K562 (cell line): ENCODE results near the gene IL4I1. TPM values are rescaled to one million over a fixed set of nuclear protein-coding genes. Genes with fewer than 3 reads are reported as not detected.
A peak's percentile ranks its signal among the peaks of the same experiment; 100 is the strongest.

Experiments used
- ARID1B ChIP-seq: fragments of 450-650 bp; IDR thresholded peaks from 2 replicates; pipeline ENCODE4 v1.6.1; 2016; ENCODE audit warnings: antibody characterized with exemption, mild to moderate bottlenecking, inconsistent platforms
- BRD4 ChIP-seq: fragments of 200-600 bp; sonication (generic); IDR thresholded peaks from 2 replicates; pipeline ENCODE4 v1.6.1; 2017; ENCODE audit warnings: inconsistent platforms
- CHD1 ChIP-seq: fragments of 200-600 bp; sonication (generic); IDR thresholded peaks from one replicate; pipeline ENCODE4 v1.6.1; 2012; ENCODE audit warnings: mild to moderate bottlenecking, moderate library complexity, low read length, inconsistent platforms
- FOS ChIP-seq: IDR thresholded peaks from 3 replicates; pipeline ENCODE4 v1.6.1; 2011; ENCODE audit not compliant: insufficient read length; ENCODE audit errors: extremely low read depth
- KAT7 ChIP-seq: sonication (generic); formaldehyde crosslinking; IDR thresholded peaks from 2 replicates; pipeline ENCODE4 v1.8.0; 2022; ENCODE audit warnings: missing genetic modification reagents, mild to moderate bottlenecking, borderline replicate concordance
- KDM5B ChIP-seq: fragments of 200-600 bp; sonication (generic); IDR thresholded peaks from 2 replicates; pipeline ENCODE4 v1.6.1; 2012; ENCODE audit warnings: low read depth, mild to moderate bottlenecking, moderate library complexity, low read length, control low read depth, inconsistent platforms; ENCODE audit not compliant: insufficient replicate concordance
- MTF1 ChIP-seq: fragments of 250-450 bp; sonication (Bioruptor Pico); IDR thresholded peaks from 2 replicates; pipeline ENCODE4 v1.9.0; 2021; ENCODE audit warnings: moderate library complexity, mild to moderate bottlenecking, inconsistent platforms, borderline replicate concordance
- NCOA1 ChIP-seq: fragments of 450-650 bp; IDR thresholded peaks from 2 replicates; pipeline ENCODE4 v1.6.1; 2016; ENCODE audit warnings: low read depth
- PHTF2 ChIP-seq: fragments of 250-450 bp; sonication (Bioruptor Pico); IDR thresholded peaks from 2 replicates; pipeline ENCODE4 v1.5.0; 2021; ENCODE audit warnings: mild to moderate bottlenecking
- PYGO2 ChIP-seq: fragments of 450-650 bp; IDR thresholded peaks from 2 replicates; pipeline ENCODE4 v1.6.1; 2016; ENCODE audit warnings: mild to moderate bottlenecking, missing genetic modification characterization, moderate library complexity, missing compliant biosample characterization
- RFX7 ChIP-seq: fragments of 250-450 bp; sonication (Bioruptor Pico); IDR thresholded peaks from 2 replicates; pipeline ENCODE4 v1.5.1; 2021; ENCODE audit warnings: mild to moderate bottlenecking
- SAFB ChIP-seq: fragments of 200-400 bp; formaldehyde crosslinking; IDR thresholded peaks from 2 replicates; pipeline ENCODE4 v1.6.1; 2017; ENCODE audit warnings: low read depth, low read length, borderline replicate concordance
- SRSF9 ChIP-seq: fragments of 200-400 bp; formaldehyde crosslinking; IDR thresholded peaks from 2 replicates; pipeline ENCODE4 v1.6.1; 2017; ENCODE audit warnings: low read depth, low read length, borderline replicate concordance
- STAT5A ChIP-seq: IDR thresholded peaks from 2 replicates; pipeline ENCODE4 v1.6.1; 2012; ENCODE audit warnings: low read length, inconsistent platforms, borderline replicate concordance
- ZNF239 ChIP-seq: fragments of 250-450 bp; sonication (Bioruptor Pico); IDR thresholded peaks from 2 replicates; pipeline ENCODE4 v1.4.0; 2020; ENCODE audit warnings: mild to moderate bottlenecking
- ZNF311 ChIP-seq: fragments of 250-450 bp; sonication (Bioruptor Pico); IDR thresholded peaks from 2 replicates; pipeline ENCODE4 v1.4.0; 2020; ENCODE audit warnings: mild to moderate bottlenecking, moderate library complexity
- polyA plus RNA-seq, 8 experiments: library from polyadenylated mRNA; depleted of rRNA in 4 of 8; stranded (reverse) in 5 of 8; unstranded in 3 of 8; fragments of >200 nt; fragmentation: Nextera tagmentation in 2 of 8; fragmentation: Illumina TruSeq in 1 of 8; extraction: Ambion mirVana in 2 of 8; extraction: Trizol in 1 of 8; gene quantifications; 2 replicates each; pipeline versions ENCODE4 v1.2.1 to v1.2.3, GENCODE V29; 2011 to 2014; ENCODE audit warnings: inconsistent platforms in 1 of 8, missing spikeins in 1 of 8
- total RNA-seq, 7 experiments: library from RNA; depleted of rRNA in 6 of 7; stranded (reverse); fragments of >200 nt in 6 of 7; fragmentation: Illumina TruSeq in 2 of 7; extraction: Trizol in 2 of 7; gene quantifications; 2 replicates each; pipeline versions ENCODE4 v1.2.1 to v1.2.3, GENCODE V29; 2011 to 2021; ENCODE audit warnings: low replicate concordance in 1 of 7
- TF ChIP-seq, protein P1 (sequence below), 2 experiments: IDR thresholded peaks; 2 replicates each; pipeline ENCODE4 v1.6.1; 2012; ENCODE audit warnings: improper control_type of control experiment in 2 of 2, low read depth in 2 of 2, low read length in 2 of 2, borderline replicate concordance in 1 of 2
- TF ChIP-seq, protein P2 (sequence below), 2 experiments: fragments of 450-650 bp in 1 of 2; sonication (generic) in 1 of 2; formaldehyde crosslinking; conservative IDR thresholded peaks; 2 replicates each; pipeline versions ENCODE4 v1.4.0 to v1.8.1; 2020 to 2022; ENCODE audit warnings: mild to moderate bottlenecking in 1 of 2, missing genetic modification reagents in 1 of 2
- TF ChIP-seq, protein P3 (sequence below): sonication (generic); formaldehyde crosslinking; IDR thresholded peaks from 2 replicates; pipeline ENCODE4 v1.9.0; 2022; ENCODE audit warnings: mild to moderate bottlenecking, missing genetic modification reagents
- TF ChIP-seq, protein P4 (sequence below), 2 experiments: fragments of 450-650 bp; IDR thresholded peaks; 2 replicates each; pipeline ENCODE4 v1.6.1; 2018; ENCODE audit warnings: mild to moderate bottlenecking in 2 of 2, low read depth in 1 of 2; ENCODE audit not compliant: partially characterized antibody in 2 of 2

The IL4I1 gene
- total and polyA plus RNA-seq, 9 of the 15 experiments (the other 6 are each of a cell fraction or from before 2014, with no cell fraction given): 0.06 to 0.95 (median 0.43) TPM; not detected in 2

DNA sequence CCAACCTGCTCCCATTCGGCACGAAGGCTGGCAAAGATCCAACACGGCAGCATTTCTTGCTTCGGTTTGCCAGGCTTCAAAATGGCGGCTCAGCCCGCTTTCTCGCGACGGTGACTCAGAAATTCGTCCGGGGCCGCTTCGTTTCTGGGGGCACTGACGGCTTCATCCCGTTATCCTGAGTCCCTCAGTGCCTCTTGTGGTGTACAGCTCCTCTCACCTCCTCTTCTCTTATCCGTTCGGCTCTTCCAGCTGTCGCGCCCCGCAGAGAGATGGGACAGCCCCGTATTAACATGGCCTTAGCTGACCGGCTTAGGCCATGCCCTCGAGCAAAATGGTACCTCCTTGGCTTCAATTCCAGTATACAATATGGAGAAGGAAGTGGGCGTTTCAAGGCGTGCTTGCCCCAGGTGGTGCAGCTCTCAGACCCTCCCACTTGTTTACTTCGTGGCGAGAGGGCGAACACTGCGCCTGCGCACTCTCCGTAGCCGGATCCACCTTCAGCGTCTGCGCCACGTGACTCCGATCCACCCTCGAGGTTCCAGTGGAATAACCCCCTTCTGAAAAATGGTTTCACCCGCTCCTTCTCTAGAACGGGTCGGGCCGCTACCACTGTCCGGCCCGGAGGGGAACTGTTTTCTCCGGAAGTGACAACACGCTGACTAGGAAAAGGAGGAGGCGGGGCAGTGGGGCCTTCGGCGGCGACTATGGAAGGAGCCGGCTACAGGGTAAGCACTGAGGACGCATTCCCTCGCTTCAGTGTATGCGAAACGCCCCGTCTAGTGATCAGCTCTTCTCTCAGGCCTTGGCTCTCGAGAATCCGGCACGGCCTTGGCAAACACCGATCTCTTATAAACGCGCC is 19.4 kb downstream of the IL4I1 start, which contains the start of the genes AKT1S1 and TBC1D17 (continued):
- TF ChIP-seq, protein P1, sequence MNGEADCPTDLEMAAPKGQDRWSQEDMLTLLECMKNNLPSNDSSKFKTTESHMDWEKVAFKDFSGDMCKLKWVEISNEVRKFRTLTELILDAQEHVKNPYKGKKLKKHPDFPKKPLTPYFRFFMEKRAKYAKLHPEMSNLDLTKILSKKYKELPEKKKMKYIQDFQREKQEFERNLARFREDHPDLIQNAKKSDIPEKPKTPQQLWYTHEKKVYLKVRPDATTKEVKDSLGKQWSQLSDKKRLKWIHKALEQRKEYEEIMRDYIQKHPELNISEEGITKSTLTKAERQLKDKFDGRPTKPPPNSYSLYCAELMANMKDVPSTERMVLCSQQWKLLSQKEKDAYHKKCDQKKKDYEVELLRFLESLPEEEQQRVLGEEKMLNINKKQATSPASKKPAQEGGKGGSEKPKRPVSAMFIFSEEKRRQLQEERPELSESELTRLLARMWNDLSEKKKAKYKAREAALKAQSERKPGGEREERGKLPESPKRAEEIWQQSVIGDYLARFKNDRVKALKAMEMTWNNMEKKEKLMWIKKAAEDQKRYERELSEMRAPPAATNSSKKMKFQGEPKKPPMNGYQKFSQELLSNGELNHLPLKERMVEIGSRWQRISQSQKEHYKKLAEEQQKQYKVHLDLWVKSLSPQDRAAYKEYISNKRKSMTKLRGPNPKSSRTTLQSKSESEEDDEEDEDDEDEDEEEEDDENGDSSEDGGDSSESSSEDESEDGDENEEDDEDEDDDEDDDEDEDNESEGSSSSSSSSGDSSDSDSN (IDR thresholded peaks at IDR 0.05; ENCODE audit: borderline replicate concordance in 1 of 2, low read depth in 2 of 2, low read length in 2 of 2): no peak
- TF ChIP-seq, protein P2, sequence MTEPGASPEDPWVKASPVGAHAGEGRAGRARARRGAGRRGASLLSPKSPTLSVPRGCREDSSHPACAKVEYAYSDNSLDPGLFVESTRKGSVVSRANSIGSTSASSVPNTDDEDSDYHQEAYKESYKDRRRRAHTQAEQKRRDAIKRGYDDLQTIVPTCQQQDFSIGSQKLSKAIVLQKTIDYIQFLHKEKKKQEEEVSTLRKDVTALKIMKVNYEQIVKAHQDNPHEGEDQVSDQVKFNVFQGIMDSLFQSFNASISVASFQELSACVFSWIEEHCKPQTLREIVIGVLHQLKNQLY (CRISPR knock-in tag; conservative IDR thresholded peaks at IDR 0.05): no peak
- TF ChIP-seq ARID1B (no peak), SRSF9 (no peak), ZNF311 (CRISPR knock-in tag) (no peak), RFX7 (CRISPR knock-in tag) (no peak), FOS (no peak), PYGO2 (tag) (no peak), MTF1 (CRISPR knock-in tag) (no peak), STAT5A (no peak), KDM5B (peak; percentile 55), BRD4 (peak; percentile 78; the same call in 1 of the 2 replicates), ZNF239 (CRISPR knock-in tag) (no peak), CHD1 (peak; percentile 54), NCOA1 (no peak), PHTF2 (CRISPR knock-in tag) (no peak), KAT7 (CRISPR knock-in tag) (no peak), SAFB (no peak)
- TF ChIP-seq, protein P3, sequence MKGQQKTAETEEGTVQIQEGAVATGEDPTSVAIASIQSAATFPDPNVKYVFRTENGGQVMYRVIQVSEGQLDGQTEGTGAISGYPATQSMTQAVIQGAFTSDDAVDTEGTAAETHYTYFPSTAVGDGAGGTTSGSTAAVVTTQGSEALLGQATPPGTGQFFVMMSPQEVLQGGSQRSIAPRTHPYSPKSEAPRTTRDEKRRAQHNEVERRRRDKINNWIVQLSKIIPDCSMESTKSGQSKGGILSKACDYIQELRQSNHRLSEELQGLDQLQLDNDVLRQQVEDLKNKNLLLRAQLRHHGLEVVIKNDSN: peak; percentile 100
- TF ChIP-seq, protein P4, sequence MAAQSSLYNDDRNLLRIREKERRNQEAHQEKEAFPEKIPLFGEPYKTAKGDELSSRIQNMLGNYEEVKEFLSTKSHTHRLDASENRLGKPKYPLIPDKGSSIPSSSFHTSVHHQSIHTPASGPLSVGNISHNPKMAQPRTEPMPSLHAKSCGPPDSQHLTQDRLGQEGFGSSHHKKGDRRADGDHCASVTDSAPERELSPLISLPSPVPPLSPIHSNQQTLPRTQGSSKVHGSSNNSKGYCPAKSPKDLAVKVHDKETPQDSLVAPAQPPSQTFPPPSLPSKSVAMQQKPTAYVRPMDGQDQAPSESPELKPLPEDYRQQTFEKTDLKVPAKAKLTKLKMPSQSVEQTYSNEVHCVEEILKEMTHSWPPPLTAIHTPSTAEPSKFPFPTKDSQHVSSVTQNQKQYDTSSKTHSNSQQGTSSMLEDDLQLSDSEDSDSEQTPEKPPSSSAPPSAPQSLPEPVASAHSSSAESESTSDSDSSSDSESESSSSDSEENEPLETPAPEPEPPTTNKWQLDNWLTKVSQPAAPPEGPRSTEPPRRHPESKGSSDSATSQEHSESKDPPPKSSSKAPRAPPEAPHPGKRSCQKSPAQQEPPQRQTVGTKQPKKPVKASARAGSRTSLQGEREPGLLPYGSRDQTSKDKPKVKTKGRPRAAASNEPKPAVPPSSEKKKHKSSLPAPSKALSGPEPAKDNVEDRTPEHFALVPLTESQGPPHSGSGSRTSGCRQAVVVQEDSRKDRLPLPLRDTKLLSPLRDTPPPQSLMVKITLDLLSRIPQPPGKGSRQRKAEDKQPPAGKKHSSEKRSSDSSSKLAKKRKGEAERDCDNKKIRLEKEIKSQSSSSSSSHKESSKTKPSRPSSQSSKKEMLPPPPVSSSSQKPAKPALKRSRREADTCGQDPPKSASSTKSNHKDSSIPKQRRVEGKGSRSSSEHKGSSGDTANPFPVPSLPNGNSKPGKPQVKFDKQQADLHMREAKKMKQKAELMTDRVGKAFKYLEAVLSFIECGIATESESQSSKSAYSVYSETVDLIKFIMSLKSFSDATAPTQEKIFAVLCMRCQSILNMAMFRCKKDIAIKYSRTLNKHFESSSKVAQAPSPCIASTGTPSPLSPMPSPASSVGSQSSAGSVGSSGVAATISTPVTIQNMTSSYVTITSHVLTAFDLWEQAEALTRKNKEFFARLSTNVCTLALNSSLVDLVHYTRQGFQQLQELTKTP (IDR thresholded peaks at IDR 0.05; ENCODE audit: low read depth in 1 of 2, partially characterized antibody in 2 of 2): peak in 1 of 2 experiments; percentile 10
